Brain microvascular endothelial cell (primary cell): ENCODE results near the gene ZNF446.
A peak's percentile ranks its signal among the peaks of the same experiment; 100 is the strongest.

Experiments
- DNase-seq: peaks from one replicate; pipeline ENCODE4 v3.0.0-alpha.2; 2020
- H3K27ac ChIP-seq: fragments of 250-450 bp; sonication (Bioruptor Pico); 2 replicates; pipeline ENCODE4 v1.5.1; 2020; ENCODE audit warnings: mild to moderate bottlenecking, moderate library complexity
- H3K27me3 ChIP-seq: fragments of 250-450 bp; sonication (Bioruptor Pico); replicated peaks from 2 replicates; pipeline ENCODE4 v1.5.1; 2020; ENCODE audit warnings: mild to moderate bottlenecking
- H3K36me3 ChIP-seq: fragments of 250-450 bp; sonication (Bioruptor Pico); replicated peaks from 2 replicates; pipeline ENCODE4 v1.5.1; 2020; ENCODE audit warnings: mild to moderate bottlenecking
- H3K4me3 ChIP-seq: 2 replicates; pipeline ENCODE4 v1.5.1; 2011; ENCODE audit warnings: low read depth, mild to moderate bottlenecking, control low read depth, low read length, moderate library complexity
- CTCF ChIP-seq: IDR thresholded peaks from 2 replicates; pipeline ENCODE4 v1.5.1; 2011; ENCODE audit warnings: low read depth, mild to moderate bottlenecking, moderate library complexity, low read length, control low read depth, inconsistent platforms; ENCODE audit errors: missing control alignments
- in situ Hi-C: cut with HindIII; loops from 2 replicates; pipeline ENCODE4 v1.10.0; 2017; ENCODE audit warnings: low sequenced_read_pairs, low pct_ligation_motif_present

ZNF446 gene

GRCh38 chr19:58455306-58455705 lies 20.8 kb upstream of the ZNF446 start:
- Histone ChIP-seq H3K27me3 (no peaks in the 10 kb centered on the region), H3K36me3 (peaks cover 13% of the 10 kb centered on the region), H3K27ac (no peak overlapping the region), H3K4me3 (no peak overlapping the region)
- in situ Hi-C loops = no loop called here
- TF ChIP-seq CTCF = no peak
- DNase-seq = no peak

- Histone ChIP-seq H3K27me3 (no peaks in the 10 kb centered on the region), H3K4me3 (no peak overlapping the region), H3K27ac (no peak overlapping the region), H3K36me3 (peaks cover 13% of the 10 kb centered on the region)
- no peak for TF ChIP-seq CTCF
- in situ Hi-C loops = no loop called here
- DNase-seq = no peak
Measured at GRCh38 chr19:58456111-58456510, 20.0 kb upstream of the ZNF446 start.

DNA sequence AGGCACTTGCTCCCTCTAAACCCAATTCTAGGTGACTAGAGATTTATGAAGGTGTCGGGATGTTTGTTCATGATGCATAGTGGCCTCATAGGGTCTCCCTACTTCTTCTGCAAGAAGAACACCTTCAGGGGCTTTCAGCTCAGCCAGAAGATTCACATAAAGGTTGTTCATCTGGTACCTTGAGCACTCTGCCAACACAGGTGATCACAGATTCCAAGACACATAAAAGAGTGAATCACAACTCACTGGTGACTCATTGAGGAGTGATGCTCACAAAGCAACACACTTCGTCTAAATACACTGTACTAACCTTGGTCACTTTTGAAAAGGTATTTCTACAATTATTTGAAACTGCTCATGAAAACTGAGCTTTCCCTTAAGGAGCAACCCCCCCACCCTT lies 16.1 kb upstream of the ZNF446 start:
- Histone ChIP-seq H3K27ac (no peak overlapping the region), H3K27me3 (no peaks in the 10 kb centered on the region), H3K4me3 (no peak overlapping the region), H3K36me3 (peaks cover 13% of the 10 kb centered on the region)
- in situ Hi-C loops = no loop called here
- no peak for DNase-seq
- no peak for TF ChIP-seq CTCF

DNA sequence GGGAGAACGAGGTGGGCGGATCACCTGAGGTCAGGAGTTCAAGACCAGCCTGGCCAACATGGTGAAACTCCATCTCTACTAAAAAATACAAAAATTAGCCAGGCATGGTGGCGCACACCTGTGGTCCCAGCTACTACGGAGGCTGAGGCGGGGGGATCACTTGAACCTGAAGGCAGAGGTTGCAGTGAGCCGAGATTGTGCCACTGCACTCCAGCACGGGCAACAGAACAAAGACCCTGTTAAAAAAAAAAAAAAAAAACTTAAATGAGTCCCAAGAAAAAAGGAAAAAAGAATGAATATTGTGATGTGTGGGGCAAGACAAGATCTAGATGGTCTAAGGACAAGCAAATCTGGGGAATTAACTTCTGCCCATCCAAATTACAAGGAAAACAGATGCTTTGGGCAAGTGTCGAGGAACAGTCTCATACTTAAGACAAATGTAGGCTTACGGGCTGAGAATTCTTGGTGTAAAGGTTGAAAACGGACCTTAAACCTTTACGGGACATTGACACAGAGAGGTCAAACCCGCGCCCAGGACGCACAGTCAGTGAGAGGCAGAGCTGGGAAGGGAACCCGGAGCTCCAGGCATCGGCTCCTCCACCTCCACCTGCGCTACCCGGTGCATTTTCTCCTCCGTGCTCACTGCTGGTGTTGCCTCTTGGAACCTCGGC lies 9.9 kb upstream of the ZNF446 start:
- H3K27ac ChIP-seq = no peak overlapping the region

DNA sequence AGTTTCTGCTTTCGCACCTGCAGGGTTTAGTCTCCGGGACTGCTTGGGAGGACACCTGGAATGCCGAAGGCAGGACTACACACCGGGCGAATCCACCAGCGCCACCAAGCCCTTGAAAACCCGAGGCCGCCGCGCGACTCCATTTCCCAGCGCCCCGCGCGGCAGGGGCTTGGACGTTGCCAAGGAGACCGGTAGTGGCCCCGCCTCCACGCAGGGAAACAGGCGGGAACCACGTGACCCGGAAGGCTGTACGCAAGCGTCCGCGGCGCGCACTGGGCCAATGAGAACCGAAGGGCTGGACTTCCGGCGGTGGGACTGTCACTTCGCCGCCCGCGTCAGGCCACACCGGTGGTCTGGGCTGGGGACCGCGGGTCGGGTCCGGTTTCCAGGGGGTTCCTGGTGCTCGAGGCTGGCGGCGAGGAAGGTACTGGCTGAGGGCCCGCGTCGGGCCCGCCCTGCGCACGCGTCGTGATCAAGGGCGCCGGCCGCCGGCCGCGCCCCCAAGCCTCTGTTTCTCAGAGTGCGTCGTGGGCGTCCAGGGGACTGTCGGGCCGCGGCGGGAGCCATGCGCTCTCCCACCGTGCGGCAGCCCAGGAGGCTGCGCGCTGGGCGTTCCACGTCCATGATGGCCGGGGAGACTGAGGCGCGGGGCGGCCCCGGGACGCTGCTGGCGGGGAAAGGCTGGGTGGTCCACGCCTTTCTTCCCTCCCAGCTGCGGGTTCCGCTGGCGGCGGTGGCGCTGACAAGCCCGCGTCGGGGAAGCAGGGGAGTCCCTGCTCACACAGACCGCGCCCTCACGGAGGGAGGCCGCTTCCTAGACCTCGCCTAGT lies 9.2 kb upstream of the ZNF446 start, which contains the start of gene ZNF324:
Gene ZNF324, plus strand, starts transcription at position 321 of the 830 bp plus-strand sequence. CDS start 2,106 bp downstream, outside the sequence.
- Histone ChIP-seq H3K4me3 (peak within 1 kb of the TSS; percentile 75), H3K27me3 (no peaks in the 10 kb centered on the region), H3K27ac (peak within 1 kb of the TSS; percentile 11), H3K36me3 (peaks cover 8% of the 10 kb centered on the region)
- peak; percentile 93 for DNase-seq
- in situ Hi-C loops = no loop called here
- TF ChIP-seq CTCF = no peak

More for the DNA sequence above, 9.9 kb upstream of the ZNF446 start:
- H3K36me3 ChIP-seq = peaks cover 3% of the 10 kb centered on the region
- in situ Hi-C loops = no loop called here
- H3K4me3 ChIP-seq = peak overlapping the region; percentile 75
- no peak for DNase-seq
- no peaks in the 10 kb centered on the region for H3K27me3 ChIP-seq
- no peak for TF ChIP-seq CTCF
